ENCODE results near the gene PJA2.

- TF ChIP-seq POLR2AphosphoS5 (IDR thresholded peaks at IDR 0.05; ENCODE audit: low read depth) (no peak), CTCF (IDR thresholded peaks at IDR 0.05; ENCODE audit: insufficient read depth, low read length) (no peak)
Observed at GRCh38 chr5:109387408-109387974, 22.3 kb downstream of the PJA2 start.

All from HL-60 (cell line).